Endodermal cell (in vitro differentiated cells): ENCODE data around the gene COMP. TPM values are rescaled to one million over a fixed set of nuclear protein-coding genes. Genes with fewer than 3 reads are reported as not detected.

ENCODE experiments used
- DNase-seq: peaks from one replicate; pipeline ENCODE4 v3.0.0-alpha.2; 2017
- H3K27ac ChIP-seq: 2 replicates; pipeline ENCODE4 v1.5.1; 2013; ENCODE audit warnings: mild to moderate bottlenecking, low read depth, low read length, moderate library complexity
- H3K27me3 ChIP-seq: 2 replicates; pipeline ENCODE4 v1.6.1; 2013; ENCODE audit warnings: mild to moderate bottlenecking, low read length, moderate library complexity; ENCODE audit not compliant: insufficient read depth, control insufficient read depth, poor library complexity, severe bottlenecking
- H3K36me3 ChIP-seq: 2 replicates; pipeline ENCODE4 v1.7.0; 2013; ENCODE audit warnings: mild to moderate bottlenecking, low read length, moderate library complexity; ENCODE audit not compliant: control insufficient read depth, insufficient read depth
- H3K4me1 ChIP-seq: one replicate; pipeline ENCODE4 v1.7.0; 2013; ENCODE audit warnings: low read length; ENCODE audit not compliant: control insufficient read depth, insufficient read depth
- H3K4me3 ChIP-seq: 2 replicates; pipeline ENCODE4 v1.5.1; 2013; ENCODE audit warnings: mild to moderate bottlenecking, low read length, moderate library complexity
- H3K9ac ChIP-seq: 2 replicates; pipeline ENCODE4 v1.6.1; 2013; ENCODE audit warnings: mild to moderate bottlenecking, low read length, moderate library complexity; ENCODE audit not compliant: poor library complexity, severe bottlenecking; ENCODE audit errors: extremely low read depth
- H3K9me3 ChIP-seq: 2 replicates; pipeline ENCODE4 v1.6.1; 2013; ENCODE audit warnings: mild to moderate bottlenecking, low read length, moderate library complexity; ENCODE audit not compliant: control insufficient read depth
- H3K27ac Mint-ChIP-seq: 2 replicates; pipeline ENCODE4 v1.8.0; 2020; ENCODE audit warnings: mixed read lengths
- H3K27me3 Mint-ChIP-seq: 2 replicates; pipeline ENCODE4 v1.8.0; 2021; ENCODE audit warnings: mild to moderate bottlenecking, mixed read lengths; ENCODE audit not compliant: insufficient read depth
- H3K36me3 Mint-ChIP-seq: 2 replicates; pipeline ENCODE4 v1.8.0; 2020; ENCODE audit warnings: low read depth, mixed read lengths
- H3K4me1 Mint-ChIP-seq: 2 replicates; pipeline ENCODE4 v1.8.0; 2020; ENCODE audit warnings: mixed read lengths
- H3K4me3 Mint-ChIP-seq: 2 replicates; pipeline ENCODE4 v1.8.0; 2020; ENCODE audit warnings: mild to moderate bottlenecking, moderate library complexity, mixed read lengths
- H3K9me3 Mint-ChIP-seq: 2 replicates; pipeline ENCODE4 v1.8.0; 2020; ENCODE audit warnings: mild to moderate bottlenecking, mixed read lengths
- WGBS, 2 experiments: methylation state at CpG; one replicate each; pipeline versions ENCODE4 v1.1.5 to v1.1.7; 2013; ENCODE audit warnings: missing lambda C conversion rate in 2 of 2, mixed read lengths in 1 of 2; ENCODE audit not compliant: insufficient coverage in 1 of 2, insufficient read length in 1 of 2; 5-methylcytosine and 5-hydroxymethylcytosine counted together
- total RNA-seq, 2 donors: library from RNA; stranded (reverse); fragmentation: NEBNext Ultra II Directional in 1 of 2; extraction: Animal tissue kit (Norgen Biotek cat#: 25700) in 1 of 2; gene quantifications; 2 replicates in 1 of 2; 3 replicates in 1 of 2; pipeline ENCODE4 v1.2.1, GENCODE V29; 2021
- TF ChIP-seq, protein P1 (sequence below): fragments of 200-600 bp; sonication (generic); conservative IDR thresholded peaks from 2 replicates; pipeline ENCODE4 v1.5.0; 2021; ENCODE audit warnings: antibody characterized with exemption, mild to moderate bottlenecking

COMP gene
- total RNA-seq, 2 donors from 2014 or later: not detected

DNA sequence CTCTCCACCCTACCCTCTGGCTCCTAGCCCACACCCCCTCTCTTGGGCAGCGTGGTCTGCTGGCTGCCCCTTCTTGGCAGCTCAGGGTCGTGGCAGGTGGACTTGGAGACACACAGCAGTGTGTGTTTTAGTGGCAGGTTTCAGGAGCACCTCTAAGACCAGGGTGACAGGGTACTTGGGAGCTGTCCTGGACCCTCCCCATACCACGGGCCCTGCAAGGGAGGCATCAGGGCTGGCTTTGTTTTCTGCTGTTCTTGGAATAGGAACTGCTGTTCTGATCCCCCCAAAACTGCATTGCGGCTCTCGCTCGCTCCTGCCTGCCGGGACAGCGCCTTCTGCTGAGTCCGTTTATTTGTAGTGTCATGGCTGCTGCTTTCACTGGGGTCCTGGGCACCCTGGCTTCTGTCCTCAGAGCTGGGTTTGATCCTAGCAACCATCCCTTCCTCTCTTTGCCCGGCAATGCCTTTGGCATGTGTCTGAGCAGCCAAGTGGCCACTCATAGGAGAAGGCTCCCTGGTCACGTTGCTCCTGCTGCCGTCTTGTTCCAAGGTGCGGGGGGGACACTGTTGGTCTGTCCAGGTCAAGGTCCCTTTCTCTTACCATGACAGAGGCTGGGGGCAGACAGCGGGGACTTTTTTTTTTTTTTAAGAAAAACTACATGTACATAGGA is 12.1 kb downstream of the COMP start:
- 82 to 88% methylated on average over 9 to 13 of the region's 14 CpGs for WGBS, 2 experiments
- H3K27ac ChIP-seq: no peak overlapping the region
- H3K4me3 ChIP-seq: no peak overlapping the region
- peaks cover 86% of the 10 kb centered on the region for H3K27me3 ChIP-seq
- no peak overlapping the region for H3K4me3 Mint-ChIP-seq
- no peak overlapping the region for H3K9ac ChIP-seq
- DNase-seq: no peak
- H3K27ac Mint-ChIP-seq: no peak overlapping the region
- H3K36me3 ChIP-seq: no peaks in the 10 kb centered on the region
- TF ChIP-seq, protein P1, sequence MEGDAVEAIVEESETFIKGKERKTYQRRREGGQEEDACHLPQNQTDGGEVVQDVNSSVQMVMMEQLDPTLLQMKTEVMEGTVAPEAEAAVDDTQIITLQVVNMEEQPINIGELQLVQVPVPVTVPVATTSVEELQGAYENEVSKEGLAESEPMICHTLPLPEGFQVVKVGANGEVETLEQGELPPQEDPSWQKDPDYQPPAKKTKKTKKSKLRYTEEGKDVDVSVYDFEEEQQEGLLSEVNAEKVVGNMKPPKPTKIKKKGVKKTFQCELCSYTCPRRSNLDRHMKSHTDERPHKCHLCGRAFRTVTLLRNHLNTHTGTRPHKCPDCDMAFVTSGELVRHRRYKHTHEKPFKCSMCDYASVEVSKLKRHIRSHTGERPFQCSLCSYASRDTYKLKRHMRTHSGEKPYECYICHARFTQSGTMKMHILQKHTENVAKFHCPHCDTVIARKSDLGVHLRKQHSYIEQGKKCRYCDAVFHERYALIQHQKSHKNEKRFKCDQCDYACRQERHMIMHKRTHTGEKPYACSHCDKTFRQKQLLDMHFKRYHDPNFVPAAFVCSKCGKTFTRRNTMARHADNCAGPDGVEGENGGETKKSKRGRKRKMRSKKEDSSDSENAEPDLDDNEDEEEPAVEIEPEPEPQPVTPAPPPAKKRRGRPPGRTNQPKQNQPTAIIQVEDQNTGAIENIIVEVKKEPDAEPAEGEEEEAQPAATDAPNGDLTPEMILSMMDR: no peak
- no peaks in the 10 kb centered on the region for H3K9me3 Mint-ChIP-seq
- H3K4me1 Mint-ChIP-seq: no peaks in the 10 kb centered on the region
- H3K9me3 ChIP-seq: no peaks in the 10 kb centered on the region
- no peaks in the 10 kb centered on the region for H3K36me3 Mint-ChIP-seq
- peaks cover 67% of the 10 kb centered on the region for H3K27me3 Mint-ChIP-seq
- no peaks in the 10 kb centered on the region for H3K4me1 ChIP-seq

DNA sequence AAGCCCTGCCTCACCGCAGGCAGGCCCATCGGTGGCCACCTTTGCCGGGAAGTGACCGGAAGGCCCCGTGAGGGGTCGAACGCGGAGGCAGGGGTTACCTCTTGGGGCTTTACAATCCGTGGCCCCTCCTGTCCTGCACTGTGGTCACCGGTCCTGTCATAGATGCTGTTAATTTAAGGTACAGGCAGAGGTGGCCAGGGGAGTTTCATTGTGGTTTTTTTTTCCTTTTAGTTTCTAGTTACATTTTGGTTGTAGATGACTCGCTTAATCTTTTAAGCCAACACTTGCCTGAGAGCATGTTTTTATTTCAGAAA is 13.1 kb downstream of the COMP start:
- no peaks in the 10 kb centered on the region for H3K9me3 Mint-ChIP-seq
- H3K9ac ChIP-seq: no peak overlapping the region
- H3K36me3 Mint-ChIP-seq: no peaks in the 10 kb centered on the region
- no peak overlapping the region for H3K27ac ChIP-seq
- no peaks in the 10 kb centered on the region for H3K4me1 Mint-ChIP-seq
- WGBS, 2 experiments: 50 to 64% methylated on average over 2 to 11 of the region's 11 CpGs
- no peaks in the 10 kb centered on the region for H3K36me3 ChIP-seq
- TF ChIP-seq, protein P1: no peak
- no peaks in the 10 kb centered on the region for H3K4me1 ChIP-seq
- H3K4me3 Mint-ChIP-seq: no peak overlapping the region
- peaks cover 67% of the 10 kb centered on the region for H3K27me3 Mint-ChIP-seq
- no peak for DNase-seq
- no peak overlapping the region for H3K27ac Mint-ChIP-seq
- H3K9me3 ChIP-seq: no peaks in the 10 kb centered on the region
- peaks cover 86% of the 10 kb centered on the region for H3K27me3 ChIP-seq
- no peak overlapping the region for H3K4me3 ChIP-seq

DNA sequence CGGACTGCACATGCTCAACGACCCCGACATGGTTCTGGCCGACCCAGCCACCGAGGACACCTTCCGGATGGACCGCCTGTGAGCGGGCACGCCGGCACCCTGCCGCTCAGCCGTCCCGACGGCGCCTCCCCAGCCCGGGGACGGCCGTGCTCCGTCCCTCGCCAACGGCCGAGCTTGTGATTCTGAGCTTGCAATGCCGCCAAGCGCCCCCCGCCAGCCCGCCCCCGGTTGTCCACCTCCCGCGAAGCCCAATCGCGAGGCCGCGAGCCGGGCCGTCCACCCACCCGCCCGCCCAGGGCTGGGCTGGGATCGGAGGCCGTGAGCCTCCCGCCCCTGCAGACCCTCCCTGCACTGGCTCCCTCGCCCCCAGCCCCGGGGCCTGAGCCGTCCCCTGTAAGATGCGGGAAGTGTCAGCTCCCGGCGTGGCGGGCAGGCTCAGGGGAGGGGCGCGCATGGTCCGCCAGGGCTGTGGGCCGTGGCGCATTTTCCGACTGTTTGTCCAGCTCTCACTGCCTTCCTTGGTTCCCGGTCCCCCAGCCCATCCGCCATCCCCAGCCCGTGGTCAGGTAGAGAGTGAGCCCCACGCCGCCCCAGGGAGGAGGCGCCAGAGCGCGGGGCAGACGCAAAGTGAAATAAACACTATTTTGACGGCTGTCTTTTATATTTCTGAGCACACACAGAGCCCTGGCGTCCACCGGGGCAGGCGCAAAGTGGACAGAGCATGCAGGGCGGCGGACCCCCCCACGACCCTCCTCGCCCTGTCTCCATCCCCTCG is 13.6 kb downstream of the COMP start:
- no peaks in the 10 kb centered on the region for H3K36me3 ChIP-seq
- no peaks in the 10 kb centered on the region for H3K9me3 ChIP-seq
- no peak for DNase-seq
- H3K9ac ChIP-seq: no peak overlapping the region
- Mint-ChIP-seq H3K4me3 (no peak overlapping the region), H3K27me3 (peaks cover 67% of the 10 kb centered on the region), H3K4me1 (no peaks in the 10 kb centered on the region), H3K27ac (no peak overlapping the region), H3K36me3 (no peaks in the 10 kb centered on the region), H3K9me3 (no peaks in the 10 kb centered on the region)
- TF ChIP-seq, protein P1: no peak
- H3K27me3 ChIP-seq: peaks cover 86% of the 10 kb centered on the region
- WGBS, 2 experiments: 52 to 60% methylated on average over 37 to 69 of the region's 71 CpGs
- H3K4me1 ChIP-seq: no peaks in the 10 kb centered on the region
- H3K4me3 ChIP-seq: no peak overlapping the region
- H3K27ac ChIP-seq: no peak overlapping the region
